HK-2 (cell line): ENCODE measurements around the gene TENT5C.
A peak's percentile ranks its signal among the peaks of the same experiment; 100 is the strongest.

Source experiments
- DNase-seq: peaks from one replicate; pipeline ENCODE4 v3.0.0-alpha.2; 2018; ENCODE audit not compliant: unreplicated experiment

TENT5C gene

DNA sequence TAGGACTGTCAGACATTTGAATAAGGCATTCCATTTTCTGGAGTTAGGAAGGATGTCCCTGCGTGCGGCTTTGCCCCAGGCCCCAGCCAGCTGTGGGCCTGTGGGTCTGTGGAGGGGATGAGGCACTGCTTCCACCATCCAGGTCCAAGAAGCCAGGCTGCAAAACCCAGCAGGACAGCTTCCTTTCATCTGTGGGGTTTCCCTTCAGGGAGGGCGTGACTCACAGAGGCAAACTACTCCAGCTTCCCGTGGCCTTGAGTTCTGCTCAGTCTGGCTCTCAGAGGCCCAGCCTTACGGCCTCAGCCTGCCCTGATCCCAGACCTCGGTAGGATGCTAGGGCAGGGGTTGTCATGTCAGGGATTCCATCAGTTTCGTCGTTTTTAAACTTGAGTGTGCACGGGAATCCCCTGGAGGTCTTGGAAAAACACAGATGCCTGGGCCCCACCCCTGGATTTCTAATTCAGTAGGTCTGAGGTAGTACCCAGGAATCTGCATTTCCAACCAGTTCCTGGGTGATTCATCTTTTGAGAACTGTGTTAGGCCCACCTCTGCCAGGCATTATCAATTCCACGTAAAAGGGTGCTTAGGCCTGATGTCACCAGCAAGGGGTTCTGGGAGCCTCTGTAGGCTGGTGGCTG lies 32.3 kb upstream of the TENT5C start:
- DNase-seq, result peak; percentile 4

DNA sequence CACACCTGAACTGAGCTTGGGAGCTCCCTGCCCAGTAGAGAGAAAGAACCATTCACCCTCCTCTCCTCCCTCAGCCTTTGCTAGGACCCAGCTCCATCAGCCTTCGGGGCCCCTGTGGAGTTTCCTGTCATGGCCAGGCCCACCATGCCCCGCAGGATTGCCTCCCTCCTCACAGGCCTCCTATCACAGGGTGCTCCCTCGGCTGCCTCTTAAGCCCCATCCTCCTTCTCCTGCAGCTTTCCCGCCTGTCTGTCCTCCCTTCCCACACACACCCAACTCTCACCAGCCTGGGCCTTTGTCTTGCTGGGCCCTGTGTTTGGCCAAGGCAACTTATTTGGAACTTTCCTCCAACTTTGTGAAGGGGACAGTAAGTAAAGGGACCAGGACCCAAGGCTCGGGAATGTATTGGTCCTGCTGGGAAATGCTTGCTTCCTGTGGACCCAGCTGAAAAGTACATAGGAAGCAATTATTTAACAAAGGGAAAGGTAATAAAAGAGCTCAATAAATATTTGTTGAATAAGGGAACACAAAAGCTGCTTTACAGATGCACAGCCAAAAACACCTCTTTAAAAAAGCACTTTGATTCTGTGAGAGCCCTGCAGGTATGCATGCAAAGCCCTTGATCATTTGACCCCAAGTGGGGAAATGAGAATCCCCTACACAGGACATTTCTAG lies 31.6 kb upstream of the TENT5C start:
- DNase-seq, result no peak

DNA sequence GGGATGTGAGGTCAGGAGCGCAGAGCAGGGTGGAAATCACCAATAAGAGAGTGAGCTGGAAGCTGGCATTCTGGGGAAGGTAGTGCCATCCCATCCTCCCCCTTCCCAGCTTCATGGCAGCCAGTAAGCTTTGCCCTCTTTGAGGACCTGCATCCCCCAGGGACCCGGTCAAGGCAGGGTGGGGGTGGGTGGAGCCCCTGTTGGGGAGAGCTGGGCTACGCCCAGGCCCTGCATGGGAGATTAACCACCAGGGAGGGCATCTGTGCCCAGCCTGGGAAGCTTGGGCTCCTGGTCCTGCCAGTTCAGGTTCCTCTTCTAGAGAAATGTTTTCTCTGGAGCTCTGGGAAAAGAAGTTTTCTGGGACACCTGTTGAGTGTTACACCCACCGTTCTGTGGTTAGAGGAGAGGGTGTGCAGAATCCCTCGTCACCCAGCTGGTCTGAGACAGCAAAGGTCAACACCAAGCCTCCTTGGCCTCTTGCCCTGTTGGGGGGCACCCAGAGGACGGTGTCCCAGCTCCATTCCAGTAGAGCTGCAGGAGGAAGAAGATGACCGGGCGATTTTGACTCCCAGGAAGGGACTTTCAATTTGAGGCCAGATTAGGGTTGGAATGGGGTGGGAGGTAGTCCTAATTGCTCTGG lies 30.1 kb upstream of the TENT5C start:
- DNase-seq, result no peak

DNA sequence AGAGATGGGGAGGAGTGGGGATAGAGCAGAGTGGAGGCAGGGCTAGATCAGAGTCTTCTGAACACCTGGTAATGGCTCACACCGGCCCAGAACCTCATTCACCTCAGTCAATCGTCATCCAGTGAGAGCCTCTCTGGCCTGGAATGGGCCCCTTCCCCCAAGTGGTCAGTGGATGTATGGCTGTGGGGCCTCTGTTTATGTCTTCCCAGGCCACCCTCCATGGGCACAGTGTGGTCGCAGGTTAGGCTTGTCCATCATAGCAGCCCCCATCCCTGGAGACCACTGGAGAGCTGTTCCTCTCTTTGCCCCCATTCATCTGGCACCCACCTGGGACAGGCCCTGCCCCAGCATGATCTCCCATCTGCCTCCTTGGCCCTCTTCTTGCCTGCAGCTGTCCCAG lies 29.6 kb upstream of the TENT5C start:
- DNase-seq, result no peak

DNA sequence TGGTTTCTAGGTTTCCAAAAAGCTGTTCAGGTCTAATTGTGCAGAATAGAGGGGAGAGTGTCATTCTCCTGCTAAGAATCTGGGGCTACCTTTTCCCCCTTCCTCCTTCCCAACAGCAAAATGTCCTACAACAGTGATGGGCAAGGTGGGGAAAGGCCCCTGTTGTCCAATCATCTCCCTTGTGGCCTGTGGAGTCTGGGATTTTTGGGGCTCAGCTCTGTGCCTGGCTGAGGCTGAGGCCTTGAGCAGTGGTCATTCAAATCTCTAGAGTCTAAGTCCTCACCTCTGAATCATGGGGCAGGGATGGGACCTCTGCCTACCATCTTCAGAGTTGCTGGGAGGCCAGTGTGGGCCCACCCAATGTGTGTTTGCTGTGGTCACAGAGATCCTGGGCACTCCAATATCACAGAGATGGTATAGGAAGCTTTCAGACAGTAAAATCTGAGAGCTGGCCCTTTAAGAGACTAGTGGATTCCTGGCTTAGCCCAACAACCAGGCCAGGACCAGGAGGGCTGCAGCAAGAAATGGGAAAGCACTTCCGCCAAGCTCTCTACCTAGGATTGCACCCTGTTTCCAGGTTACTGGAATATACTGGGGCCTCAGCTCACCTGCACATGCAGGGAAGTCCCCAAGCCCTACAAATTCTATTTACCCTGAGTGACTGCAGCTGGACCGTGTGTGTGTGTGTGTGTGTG lies 28.5 kb upstream of the TENT5C start:
- DNase-seq, result no peak

DNA sequence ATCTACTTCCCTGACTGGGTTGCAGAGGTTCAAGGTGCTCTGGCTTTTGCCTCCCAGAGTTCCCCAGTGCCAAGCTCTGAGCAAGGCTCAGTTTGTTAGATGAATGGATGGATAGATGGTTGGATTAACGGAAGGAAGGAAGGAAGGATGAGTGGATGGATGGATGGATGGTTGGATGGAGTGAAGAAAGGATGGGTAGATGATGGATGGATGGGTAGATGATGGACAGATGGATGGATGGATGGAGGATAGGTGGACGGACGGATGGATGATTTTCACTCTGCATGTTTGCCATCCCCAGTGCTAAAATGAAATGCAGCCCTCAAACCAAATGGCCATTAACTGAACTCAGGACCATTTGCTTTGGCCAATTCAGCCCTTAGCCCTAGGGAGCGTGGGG lies 27.4 kb upstream of the TENT5C start:
- DNase-seq, result no peak

DNA sequence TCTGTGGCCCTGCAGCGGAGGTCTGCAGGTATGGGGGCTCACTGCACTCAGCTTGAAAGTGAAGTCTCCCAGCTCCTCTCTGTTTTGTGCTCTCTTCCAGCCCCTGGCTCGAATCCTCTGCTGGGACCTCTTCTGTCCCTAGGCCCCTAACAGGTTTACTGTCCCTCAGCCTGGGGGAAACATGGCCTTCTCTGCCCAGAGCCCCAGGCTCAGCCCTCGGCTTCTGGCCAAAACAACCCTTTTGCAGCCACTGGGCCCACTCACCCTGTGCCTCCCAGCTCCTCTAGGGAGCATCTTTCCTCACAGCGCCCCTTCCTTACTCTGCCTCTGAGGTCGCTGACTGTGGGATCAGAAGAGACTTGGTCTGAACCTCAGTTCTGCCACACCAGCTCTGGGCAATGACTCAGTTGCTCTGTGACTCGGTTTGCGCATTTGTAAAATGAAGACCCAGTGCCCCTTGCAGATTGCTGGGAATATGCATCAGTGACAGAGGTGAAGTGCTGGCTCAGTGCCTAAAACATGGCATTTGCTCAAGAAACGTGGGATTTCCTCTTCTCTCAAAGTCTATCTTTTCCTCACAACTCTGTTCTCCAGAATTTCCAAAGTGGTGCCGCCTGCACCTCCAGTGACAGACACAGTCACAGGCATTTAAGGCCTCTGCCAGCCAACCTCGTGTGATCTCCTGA lies 26.5 kb upstream of the TENT5C start:
- DNase-seq, result no peak

DNA sequence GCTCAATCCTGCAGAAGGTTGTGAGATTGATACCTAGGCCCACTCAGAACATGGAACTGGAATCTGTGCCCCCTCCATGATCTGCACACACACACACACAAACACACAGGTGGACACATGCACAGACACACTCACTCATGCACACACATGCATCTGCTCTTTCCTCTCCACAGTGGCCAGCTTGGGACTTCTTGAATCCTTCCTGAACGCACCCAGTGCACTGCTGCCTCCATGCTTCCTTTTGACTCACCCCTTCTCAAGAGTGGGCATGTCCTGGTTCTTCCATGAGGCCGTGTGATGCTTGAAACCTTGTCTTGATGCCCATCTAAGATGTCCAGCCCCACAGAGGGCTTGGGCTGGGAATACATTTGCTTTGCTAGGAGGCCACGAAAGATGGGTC lies 25.4 kb upstream of the TENT5C start:
- no peak for DNase-seq

DNA sequence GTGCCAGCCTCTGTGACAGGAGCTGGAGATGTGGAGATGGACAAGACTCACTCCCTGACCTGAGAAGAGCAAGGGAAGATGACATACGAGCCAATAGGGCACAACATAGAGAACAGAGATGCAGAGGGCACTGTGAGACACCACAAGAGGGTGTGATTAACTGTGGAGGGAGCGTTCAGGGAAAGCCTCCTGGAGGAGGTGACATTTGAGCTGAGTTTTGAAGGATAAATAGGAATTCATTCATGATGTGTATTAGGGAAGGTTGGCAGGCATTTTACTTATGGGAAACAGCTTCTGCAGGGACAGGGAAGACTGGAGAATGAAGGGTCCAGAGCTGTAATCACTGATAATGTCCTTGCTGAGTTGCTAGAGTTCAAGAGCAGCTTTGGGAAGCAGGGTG lies 25.0 kb upstream of the TENT5C start:
- no peak for DNase-seq

DNA sequence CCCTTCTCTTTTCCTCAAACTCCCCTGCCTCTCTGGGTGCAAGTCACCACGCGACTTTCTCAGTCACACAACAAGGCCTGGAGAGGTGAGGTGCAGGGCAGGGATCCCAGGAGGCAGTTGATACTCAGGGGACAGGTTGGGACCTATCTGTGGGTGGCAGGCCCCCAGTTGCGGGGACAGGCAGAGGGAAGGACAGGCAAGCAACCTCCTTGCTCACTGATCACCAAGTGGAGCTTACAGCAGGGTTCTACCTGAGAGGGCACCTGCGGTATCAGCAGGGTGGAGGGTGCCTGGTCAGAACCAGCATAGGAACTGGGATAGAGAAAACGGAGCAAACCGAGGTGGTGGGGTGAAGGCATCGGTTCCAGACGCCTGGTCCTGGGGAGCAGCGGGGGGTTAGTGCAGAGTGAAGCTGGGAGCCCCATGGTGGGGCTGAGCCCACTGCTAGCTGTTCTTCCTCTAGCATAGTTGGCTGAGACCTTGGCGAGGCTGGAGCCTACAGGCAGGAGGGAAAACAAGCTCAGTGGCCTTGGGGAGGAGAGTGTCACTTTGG lies 24.4 kb upstream of the TENT5C start:
- no peak for DNase-seq

DNA sequence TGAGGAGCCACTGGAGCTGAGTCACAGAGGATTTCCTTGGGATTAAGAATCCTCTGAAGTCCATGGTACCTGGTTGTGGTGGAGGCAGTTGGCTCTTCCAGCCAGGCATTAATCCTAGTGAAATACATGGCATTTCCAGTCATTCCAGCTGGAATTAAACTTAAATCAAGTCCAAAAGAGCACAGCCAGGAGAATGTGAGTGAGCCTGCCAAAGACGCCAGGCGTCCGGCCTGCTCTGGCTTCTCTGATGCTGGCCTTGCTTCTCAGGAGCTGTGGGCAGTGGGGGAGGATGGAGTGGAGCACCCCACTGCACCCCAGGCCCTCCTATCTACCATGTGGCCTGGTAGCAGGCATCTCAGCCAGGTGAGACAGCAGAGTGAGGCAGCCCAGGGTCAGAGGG lies 23.4 kb upstream of the TENT5C start:
- no peak for DNase-seq

DNA sequence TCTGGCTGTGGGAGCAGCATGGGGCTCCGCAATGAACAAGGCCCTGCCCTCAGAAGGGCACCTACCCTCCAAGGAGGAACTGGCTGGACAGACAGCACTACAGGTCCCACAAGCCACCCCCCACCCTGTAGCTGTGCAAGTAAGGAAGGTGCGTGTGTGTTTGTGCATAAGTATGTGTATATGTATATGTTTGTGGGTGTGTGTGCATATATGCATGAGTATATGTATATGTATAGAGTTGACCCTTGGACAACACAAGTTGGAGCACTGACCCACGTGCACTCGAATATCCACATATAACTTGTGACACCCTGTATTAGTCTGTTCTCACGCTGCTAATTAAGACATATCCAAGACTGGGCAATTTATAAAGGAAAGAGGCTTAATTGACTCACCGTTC lies 22.6 kb upstream of the TENT5C start:
- DNase-seq, result no peak

DNA sequence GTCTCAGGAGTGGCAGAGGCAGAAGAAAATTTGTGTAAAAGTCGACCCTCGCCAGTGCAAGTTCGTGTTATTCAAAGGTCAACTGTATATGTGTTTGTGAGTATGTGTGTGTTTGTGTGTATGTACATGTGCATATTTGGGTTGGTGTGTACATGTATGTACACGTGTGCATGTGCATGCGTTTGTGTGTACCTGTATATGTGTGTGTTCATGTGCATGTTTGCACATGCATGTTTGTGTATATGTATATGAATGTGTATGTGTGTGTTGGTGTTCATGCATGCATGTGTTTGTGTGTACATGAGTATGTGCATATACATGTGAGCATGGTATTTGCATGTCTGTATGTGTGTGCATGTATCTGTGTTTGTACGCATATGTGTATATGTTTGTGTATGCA lies 21.7 kb upstream of the TENT5C start:
- no peak for DNase-seq

DNA sequence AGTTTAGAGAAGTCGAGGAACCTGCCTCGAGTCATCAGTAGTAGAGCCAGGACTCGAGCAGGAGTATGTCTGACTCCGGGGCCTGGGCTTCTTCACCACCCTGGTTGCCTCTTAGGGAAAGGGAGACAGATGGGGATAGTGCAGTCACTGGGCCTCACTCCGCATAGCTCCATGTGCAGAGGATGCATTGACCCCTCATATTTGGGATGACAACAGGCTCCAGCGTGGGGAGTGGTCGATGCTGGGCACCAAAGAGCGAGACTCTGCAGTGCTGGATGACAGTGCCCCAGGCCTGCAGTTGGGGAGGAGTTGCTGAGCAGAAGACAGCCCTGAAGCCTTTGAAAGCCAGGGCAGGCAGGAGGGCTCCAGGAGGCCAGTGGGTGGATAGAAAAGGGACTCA lies 20.8 kb upstream of the TENT5C start:
- no peak for DNase-seq

DNA sequence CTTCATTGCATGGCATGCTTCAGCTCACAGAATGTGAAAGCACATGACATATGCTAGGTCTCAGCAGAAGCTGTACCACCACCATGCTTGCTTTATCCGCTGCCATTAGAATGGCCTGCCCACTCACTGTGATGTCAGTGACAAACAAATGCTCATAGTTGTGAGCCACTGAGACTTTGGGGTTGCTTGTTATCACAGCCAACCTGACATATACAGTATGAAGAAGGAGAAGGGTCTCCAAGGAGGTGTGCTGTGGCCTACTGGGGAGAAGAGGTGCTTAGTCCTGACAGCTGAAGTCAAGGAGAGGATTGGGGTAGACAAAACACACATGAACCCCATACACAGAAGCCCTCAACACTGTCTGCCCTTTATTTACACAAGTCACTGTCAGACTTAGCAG lies 19.5 kb upstream of the TENT5C start:
- DNase-seq, result no peak

DNA sequence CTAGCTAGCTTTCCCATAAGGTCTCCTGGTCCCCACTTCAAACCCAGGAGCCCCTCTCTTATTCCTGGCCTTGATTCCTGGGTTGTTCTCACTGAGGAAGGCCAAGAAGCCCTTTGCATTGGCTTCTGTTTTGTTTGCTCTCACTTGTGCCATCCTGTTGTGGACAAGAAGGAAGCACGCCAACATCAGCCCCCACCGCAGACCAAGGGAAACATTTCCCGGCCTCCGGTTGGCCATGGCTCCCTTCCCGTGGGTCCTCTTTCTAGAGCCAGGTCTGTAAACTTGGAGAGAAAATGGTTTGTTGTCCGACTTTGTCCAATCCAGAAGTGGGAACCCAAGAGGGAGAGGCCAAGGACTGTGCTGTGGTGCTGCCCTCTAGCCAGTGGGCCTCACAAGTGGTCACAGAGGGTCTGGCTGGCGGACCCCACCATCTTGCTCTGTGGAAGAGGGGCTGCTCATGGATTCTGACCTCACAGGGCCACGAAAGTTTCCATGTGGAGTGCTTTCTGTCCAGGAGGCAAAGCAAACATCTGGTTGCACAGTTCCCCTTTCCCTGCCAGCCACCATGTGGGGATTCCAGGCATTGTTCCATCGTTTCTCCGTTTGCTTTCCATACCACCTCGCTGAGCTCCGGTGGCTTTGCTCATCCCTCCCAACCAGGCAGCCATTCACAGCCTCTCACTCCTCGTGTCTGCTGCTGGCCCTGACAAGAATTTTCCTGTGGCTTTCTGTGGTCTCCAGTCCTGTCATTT lies 18.9 kb upstream of the TENT5C start:
- no peak for DNase-seq

DNA sequence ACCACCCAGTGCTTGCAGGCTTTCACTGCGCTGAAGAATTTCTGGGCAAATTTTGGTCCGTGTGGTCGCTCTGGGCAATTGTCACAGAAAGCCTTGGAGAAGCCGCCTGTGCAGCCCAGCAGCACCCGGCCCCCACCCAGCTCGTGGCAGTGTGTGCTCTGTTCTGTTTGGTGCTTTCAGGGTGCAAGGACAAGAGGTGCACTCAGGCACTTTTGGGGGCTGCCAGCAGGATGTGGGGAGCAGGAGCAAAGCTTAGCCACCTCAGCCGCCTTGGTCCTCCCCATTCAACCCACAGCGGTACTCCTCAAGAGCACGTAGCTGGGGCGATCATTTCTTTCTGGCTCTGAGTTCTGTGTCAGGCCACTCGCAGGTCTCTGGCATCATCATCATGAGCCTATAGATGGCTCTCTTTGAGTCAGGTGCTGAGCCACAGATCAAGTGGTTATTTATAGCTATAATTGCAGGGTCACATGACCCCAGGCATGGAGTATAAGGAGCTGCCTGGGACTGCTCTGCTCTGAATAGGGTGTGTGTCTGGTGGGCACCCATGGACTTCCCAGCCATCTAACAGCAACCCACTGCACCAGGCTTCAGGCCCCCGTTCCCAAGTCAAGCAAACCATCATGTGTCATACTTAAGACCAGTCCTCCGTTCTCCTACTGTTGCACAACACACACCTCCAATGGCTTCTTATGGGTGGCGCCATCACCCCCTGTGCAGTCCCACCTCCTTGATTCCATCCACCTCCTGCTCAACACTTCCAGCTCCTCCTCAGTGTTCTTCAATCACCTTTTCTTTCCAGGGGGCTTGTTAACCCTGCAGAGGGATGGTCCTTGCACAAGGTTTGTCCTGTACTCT lies 18.1 kb upstream of the TENT5C start:
- no peak for DNase-seq

DNA sequence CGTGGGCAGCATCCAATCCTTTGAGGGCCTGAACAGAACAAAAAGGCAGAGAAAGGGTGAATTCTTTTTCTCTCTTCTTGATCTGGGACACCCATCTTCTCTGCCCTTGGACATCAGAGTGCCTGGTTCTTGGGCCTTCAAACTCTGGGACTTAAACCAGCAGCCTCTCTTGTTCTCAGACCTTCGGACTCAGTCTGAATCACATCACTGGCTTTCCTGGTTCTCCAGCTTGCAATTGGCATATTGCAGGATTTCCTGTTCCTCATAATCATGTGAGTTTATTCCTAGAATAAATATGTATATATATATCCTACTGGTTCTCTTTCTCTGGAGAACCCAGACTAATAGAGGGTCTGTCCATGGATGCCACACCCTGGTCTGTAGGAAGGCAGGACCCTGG lies 16.3 kb upstream of the TENT5C start:
- DNase-seq, result no peak

DNA sequence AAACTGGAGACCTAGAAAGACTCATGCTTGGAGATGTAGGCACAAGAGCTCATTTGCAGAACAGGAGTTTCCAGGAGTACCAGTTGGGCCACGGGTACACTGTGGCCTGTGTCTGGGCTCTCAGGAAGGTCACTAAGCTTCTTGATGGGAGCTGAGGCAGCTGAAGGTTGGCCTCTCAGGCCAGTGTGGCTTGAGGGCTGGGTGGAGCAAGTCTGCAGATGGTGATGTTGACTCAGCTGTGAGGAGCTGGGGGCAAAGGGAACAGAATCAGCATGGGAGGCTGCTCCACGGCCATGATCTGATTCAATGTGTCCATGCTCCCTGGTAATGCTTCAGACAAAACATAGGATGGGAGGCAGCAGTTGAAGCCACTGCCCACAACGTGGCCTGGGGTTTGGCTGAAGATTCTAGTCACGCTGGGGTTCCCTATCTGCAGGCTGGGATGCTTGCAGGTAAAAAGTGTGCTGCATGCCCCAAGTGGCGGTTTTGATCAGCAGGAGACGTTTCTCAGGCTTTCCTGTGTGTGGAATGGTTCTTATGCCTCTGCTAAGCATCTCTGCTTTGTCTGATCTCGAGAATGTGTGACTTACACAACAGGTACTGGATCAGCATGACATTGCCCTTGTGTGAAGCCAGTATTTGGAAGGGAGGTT lies 15.4 kb upstream of the TENT5C start:
- DNase-seq, result no peak

DNA sequence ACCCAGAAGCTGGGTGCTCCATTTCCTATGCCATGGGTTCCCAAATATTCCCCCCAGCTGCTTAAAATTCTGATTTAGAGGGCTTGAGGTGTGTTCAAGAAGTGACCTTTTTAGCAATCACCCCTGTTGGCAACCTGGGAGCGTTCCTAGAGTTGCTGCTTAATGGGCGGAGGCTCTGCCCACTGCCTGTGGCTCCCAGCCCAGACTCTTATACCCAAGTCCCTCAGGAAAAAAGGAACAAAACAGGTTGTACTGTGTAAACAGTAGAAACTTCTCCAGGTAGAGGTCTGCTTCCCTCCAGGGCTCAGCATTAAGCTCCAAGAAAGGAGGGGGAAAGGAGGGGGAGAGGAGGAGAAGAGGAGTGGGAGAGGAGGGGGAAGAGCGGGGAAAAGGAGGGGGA lies 14.6 kb upstream of the TENT5C start:
- no peak for DNase-seq
